Activated CD4-positive, alpha-beta T cell treated with anti-CD3 and anti-CD28 coated beads, Interleukin-2, amount 50 U/mL, for 4 hours (primary cell): ENCODE results near the gene CSNK2A1.

Source experiments
- DNase-seq, 2 experiments: peaks; one replicate each; pipeline ENCODE4 v3.0.0-alpha.2; 2020

The CSNK2A1 gene

DNA sequence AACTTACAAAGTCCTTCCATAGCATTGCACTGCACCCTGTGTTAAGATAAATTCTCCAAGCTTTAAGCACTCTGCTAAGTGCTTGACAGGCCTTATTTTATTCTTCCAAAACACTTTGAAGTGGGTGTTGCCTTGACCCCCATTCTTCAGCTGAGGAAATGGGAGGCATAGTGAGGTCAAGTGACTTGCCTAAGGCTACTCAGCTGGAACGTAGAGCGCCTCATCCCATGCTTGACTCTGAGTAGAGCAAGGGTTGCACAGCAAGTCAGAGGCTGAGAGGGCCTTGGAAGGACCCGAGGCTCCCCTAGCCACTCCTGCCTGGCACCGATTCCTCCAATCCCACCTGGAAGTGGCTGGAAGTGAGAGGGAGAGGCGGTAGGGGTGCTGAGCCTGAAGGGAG, 19.6 kb upstream of the CSNK2A1 start:
- DNase-seq = no peak

- no peak for DNase-seq
These were observed 18.8 kb upstream of the CSNK2A1 start for GRCh38 chr20:562232-562897.

GRCh38 chr20:561437-562231, 18.0 kb upstream of the CSNK2A1 start:
- DNase-seq = peak; percentile 23 to 33

DNA sequence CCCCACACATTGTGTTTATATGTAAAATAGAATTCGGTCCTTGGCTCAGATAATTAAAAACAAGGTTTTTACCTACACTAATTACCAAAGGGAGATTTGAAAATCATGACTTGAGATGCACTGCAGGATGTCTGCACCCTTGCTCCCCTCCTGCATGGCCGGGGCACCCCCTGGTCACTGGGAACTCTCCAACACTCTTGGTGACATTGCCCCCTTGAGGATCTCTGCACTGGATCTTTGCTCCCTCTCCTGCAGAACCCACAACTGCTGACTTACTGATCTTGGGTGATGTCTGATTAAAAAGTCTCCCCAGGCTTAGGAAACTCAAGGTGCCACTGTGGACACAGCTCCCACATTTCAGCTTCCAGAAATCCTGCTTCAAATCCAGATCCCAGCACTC, 17.1 kb upstream of the CSNK2A1 start:
- no peak for DNase-seq

DNA sequence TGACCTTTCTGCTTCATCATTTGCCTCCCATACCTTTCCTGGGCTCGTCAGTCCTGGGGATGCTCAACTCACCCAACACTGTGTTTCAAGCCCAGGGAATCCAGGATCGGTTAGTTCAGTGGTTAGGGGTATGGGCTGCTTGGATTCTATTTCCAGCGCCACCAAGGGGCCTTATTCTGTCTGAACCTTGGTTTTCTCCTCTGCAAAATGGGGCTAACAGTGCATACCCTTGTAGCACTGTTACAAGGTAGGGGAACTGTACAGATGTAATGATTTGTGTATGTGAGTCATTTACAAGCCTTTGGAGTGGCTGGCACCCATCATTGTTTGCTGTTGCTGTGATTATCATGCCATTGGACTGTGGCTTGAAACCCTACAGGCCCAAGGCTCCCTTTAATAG, 14.5 kb upstream of the CSNK2A1 start:
- no peak for DNase-seq

GRCh38 chr20:556984-557383, 13.4 kb upstream of the CSNK2A1 start:
- DNase-seq = no peak

DNA sequence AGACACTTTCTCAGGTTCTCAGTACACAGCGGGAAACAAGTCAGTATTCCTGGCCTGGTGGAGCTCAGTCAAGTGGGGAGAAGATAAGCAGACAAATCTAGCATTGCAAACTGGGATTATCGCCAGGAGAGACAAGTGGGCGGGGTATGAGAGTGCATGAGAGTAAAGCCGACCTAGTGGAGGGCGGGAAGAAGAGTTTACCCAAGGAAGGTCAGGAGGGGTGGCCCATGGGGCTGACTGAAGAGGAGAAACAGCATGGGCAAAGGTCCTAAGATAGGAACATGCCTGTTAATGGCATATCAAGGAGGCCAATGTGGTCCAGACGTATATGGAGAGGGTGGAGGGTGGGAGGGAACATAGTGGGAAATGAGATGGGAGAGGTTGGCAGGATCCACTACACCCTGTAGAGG, 12.4 kb upstream of the CSNK2A1 start:
- no peak for DNase-seq

- DNase-seq = no peak
These were observed 7.0 kb upstream of the CSNK2A1 start for GRCh38 chr20:550611-551010.

GRCh38 chr20:549722-550496, 6.3 kb upstream of the CSNK2A1 start:
- no peak for DNase-seq

DNA sequence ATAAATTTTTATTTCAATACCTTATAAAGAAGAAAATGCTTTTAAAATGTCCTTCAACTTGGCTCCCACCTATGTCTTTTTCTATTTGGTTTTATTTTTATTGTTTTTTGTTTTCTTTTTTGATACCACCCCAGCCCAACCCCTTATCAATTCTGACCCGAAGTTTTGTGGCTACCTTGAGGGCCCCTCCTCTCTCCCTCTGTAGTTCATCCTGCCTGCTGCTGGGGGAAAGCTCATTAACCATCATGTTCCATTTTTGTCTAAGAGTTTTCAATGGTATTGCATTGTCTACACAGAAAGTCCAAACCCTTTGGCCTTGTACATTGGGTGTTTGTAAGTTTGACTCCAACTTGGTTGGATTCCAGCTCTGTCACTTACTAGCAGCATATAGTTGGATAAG, 5.3 kb upstream of the CSNK2A1 start:
- DNase-seq = no peak

GRCh38 chr20:547394-547793, 3.8 kb upstream of the CSNK2A1 start:
- DNase-seq = no peak

GRCh38 chr20:546353-546752, 2.8 kb upstream of the CSNK2A1 start:
- DNase-seq = no peak

- no peak for DNase-seq
These were observed 649 bp upstream of the CSNK2A1 start for GRCh38 chr20:544153-544725.

DNA sequence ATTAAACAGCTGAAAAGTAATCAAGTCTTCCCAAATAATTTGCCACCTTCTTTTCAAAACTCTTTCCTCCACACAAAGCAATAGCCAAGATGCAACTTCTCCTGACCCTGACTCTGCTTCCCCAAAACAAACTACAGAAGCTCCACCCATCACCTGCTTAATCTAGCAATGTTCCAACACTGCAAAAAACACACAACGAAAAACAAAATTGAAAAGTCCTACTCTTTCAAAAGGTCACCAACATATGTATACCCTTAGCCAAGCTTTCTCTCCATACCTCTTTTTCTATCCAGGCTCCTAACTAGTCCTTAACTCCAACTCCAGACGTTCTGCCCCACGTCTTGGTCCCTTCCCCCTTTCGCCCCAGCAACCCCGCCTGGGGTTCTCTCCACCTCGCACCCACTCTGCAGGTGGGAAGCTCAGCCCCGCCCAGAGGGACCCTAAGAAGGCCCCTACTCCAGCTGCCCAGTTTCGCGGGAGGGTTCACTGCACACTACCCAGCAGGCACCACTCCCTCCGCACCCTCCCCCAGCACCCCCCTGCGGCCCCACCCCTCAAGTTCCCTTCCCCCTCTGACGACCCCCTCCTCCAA, 717 bp downstream of the CSNK2A1 start:
- DNase-seq = peak; percentile 4 to 11

DNA sequence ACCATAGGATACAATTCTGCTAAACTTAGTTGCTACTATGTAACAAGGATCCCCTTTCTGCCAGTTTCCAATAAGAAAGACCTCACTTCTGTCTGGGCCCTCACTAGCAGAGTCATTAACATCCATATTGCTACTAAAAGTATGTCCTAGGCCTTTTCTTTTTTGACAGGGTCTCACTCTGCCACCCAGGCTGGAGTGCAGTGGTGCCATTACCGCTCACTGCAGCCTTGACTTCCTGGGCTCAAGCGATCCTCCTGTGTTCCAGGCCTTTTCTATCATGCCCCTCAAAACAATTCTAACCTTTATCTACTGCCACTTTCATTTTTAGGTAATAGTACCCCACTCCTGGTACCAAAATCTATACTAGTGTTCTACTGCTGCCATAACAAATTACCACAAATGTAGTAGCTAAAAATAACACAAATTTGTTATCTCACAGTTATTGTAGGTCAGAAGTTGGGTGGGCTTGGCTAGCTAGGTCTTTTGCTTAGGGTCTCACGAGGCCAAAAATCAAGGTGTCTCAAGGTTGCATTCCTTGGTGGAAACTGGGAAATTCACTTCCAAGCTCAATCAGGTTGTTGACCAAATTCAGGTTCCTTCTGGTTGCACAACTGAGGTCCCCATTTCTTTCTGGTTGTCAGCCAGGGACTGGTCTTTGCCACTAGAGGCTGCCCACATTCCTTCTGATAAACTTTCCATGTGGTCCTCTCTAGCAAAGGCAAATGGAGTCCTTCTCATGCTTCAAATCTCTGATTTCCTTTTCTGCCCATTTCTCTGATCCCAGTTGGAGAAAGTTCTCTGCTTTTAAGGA, 3.0 kb downstream of the CSNK2A1 start:
- no peak for DNase-seq

DNA sequence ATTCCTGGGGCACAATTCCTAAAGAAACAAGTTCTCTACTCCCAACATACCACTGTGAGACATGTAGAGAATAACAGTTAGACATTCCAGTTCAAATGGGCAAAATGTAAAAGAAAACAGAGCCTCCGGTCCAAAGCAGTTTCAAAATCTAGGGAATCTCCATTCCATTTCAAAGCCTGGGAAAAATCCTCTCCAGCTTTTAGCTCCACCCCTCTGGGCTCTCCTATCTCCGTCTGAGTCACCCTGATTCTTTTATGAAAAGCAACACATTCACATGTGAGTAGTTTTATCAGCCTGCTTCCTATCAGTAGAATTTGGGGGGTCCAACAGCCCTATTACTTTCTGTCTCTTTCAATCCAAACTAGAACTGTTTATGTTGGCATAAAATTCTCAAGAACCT, 3.7 kb downstream of the CSNK2A1 start:
- DNase-seq = no peak

- DNase-seq = no peak
These were observed 4.4 kb downstream of the CSNK2A1 start for GRCh38 chr20:539191-539590.

- no peak for DNase-seq
These were observed 5.6 kb downstream of the CSNK2A1 start for GRCh38 chr20:537983-538382.

DNA sequence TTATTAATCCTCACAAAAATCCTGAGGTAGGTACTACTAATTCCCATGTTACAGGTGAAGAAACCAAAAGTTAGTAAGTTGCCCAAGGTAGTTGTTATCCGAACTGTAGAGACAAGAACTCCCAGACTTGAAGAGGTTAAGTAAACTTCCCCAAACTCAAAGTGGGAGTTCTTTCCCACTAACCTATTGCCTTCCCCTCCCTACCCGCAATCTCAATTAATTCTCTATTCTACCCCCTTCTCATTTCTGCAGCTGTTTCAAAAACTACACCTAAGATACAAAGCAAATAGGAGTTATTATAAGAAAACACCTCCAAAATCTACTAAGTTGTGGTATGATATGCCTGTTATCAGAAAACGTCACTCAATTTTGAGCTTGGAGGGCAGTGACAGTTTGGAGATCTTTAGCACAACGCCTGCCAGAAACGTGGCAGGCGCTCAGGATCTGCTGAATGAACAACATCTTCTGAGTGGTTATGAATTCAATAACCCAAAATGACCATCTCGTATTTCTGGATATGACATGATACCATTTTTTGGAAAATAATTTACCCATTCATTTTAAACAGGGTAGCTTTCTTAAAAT, 7.1 kb downstream of the CSNK2A1 start:
- no peak for DNase-seq

- DNase-seq = no peak
These were observed 7.6 kb downstream of the CSNK2A1 start for GRCh38 chr20:535958-536357.

DNA sequence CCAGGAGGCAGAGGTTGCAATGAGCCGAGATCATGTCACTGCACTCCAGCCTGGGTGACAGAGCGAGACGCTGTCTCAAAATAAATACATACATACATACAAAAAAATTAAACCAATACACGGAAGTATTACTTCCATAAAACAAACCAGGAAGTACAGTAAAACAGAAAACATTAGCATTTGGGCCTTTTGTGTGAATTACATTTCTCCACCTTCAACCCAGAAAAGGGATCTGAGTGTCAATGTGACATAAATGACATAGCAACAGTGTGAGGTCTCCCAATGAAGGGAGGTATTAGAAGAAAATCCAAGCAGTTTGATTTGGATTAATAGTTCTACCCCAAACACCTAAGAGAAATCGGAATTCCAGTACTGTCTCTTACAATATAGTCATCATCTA, 10.1 kb downstream of the CSNK2A1 start:
- no peak for DNase-seq

DNA sequence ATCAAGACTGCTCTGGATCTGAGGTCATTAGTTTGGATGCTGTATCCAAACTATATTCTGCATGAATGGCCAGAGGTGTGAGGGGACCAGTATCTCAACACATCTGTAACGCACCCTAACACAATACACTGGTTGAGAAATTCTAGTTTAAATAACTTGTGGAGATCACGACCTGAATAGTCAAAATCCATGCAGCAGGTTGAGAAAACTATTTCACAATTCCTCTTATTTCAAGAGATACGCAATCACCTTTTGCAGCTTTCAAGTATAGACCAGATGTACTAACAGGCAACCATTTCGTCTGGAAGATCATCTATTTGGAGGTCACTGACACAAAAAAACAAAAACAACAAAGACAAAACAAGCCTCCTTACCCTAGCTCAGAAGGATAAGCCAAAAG, 11.1 kb downstream of the CSNK2A1 start:
- DNase-seq = no peak
